Adrenal gland (tissue), 12 donors: ENCODE results near the gene DCAF6. TPM values are rescaled to one million over a fixed set of nuclear protein-coding genes. Genes with fewer than 3 reads are reported as not detected.
A peak's percentile ranks its signal among the peaks of the same experiment; 100 is the strongest.

ENCODE experiments used
- DNase-seq, 7 donors: peaks; one replicate each; pipeline ENCODE4 v3.0.0-alpha.2; 2019 to 2020
- H3K27ac ChIP-seq, 5 donors: fragments of 200-600 bp; sonication (generic) in 4 of 5; 1 replicate in 3 of 5; 2 replicates in 2 of 5; pipeline versions ENCODE4 v1.5.1 to v1.8.0; 2016 to 2020; ENCODE audit warnings: mild to moderate bottlenecking in 1 of 5
- H3K27me3 ChIP-seq: fragments of 200-600 bp; 2 replicates; pipeline ENCODE4 v1.8.0; 2021
- H3K36me3 ChIP-seq, 2 donors: fragments of 200-600 bp; replicated peaks in 1 of 2; 1 replicate in 1 of 2; 2 replicates in 1 of 2; pipeline versions ENCODE4 v1.5.1 to v1.8.0; 2018 to 2022
- H3K4me1 ChIP-seq, 2 donors: fragments of 200-600 bp; replicated peaks in 1 of 2; 1 replicate in 1 of 2; 2 replicates in 1 of 2; pipeline versions ENCODE4 v1.5.1 to v1.8.0; 2018 to 2021
- H3K4me3 ChIP-seq, 4 donors: fragments of 200-600 bp; sonication (generic) in 3 of 4; one replicate each; pipeline ENCODE4 v1.5.1; 2016 to 2018
- H3K9me3 ChIP-seq, 3 donors: fragments of 200-600 bp; sonication (generic) in 1 of 3; replicated peaks in 1 of 3; 1 replicate in 2 of 3; 2 replicates in 1 of 3; pipeline versions ENCODE4 v1.5.1 to v1.8.0; 2016 to 2021
- CTCF ChIP-seq, 6 experiments: fragments of 450-650 bp in 4 of 6; fragments of 200-600 bp in 2 of 6; sonication (generic) in 1 of 6; IDR thresholded peaks; 1 replicate in 5 of 6; 2 replicates in 1 of 6; pipeline versions ENCODE4 v1.5.1 to v1.8.0; 2016 to 2021; ENCODE audit warnings: antibody characterized with exemption in 6 of 6, mild to moderate bottlenecking in 2 of 6, moderate library complexity in 1 of 6
- POLR2A ChIP-seq, 2 donors: fragments of 450-650 bp; IDR thresholded peaks; one replicate each; pipeline ENCODE4 v1.6.1; 2017; ENCODE audit warnings: antibody characterized with exemption in 2 of 2, mild to moderate bottlenecking in 2 of 2, moderate library complexity in 1 of 2
- WGBS, 4 donors: extraction: QIAGEN DNeasy Blood & Tissue Kit in 2 of 4; methylation state at CpG; one replicate each; pipeline versions ENCODE4 v1.1.5 to v1.1.7; 2013 to 2017; 5-methylcytosine and 5-hydroxymethylcytosine counted together
- intact Hi-C, 2 donors: fragments of 100-400 bp; cut with DNase I; formaldehyde crosslinking; loops; one replicate each; pipeline versions ENCODE4 v1.14.1 to v1.15.0; 2022 to 2023
- polyA plus RNA-seq, 3 donors: library from polyadenylated mRNA; stranded (reverse); fragments of 200-250 nt in 2 of 3; fragments of 350-450 nt in 1 of 3; fragmentation: Illumina TruSeq in 1 of 3; extraction: RNeasy Lipid Tissue Mini Kit (QIAGEN cat#74804) in 1 of 3; gene quantifications; one replicate each; pipeline ENCODE4 v1.2.3, GENCODE V29; 2013 to 2014
- total RNA-seq, 9 donors: library from RNA; depleted of rRNA in 4 of 9; stranded (reverse); fragments of >200 nt in 4 of 9; fragments of 120-200 nt in 1 of 9; fragmentation: NEBNext Ultra II Directional in 1 of 9; extraction: Animal tissue kit (Norgen Biotek cat#: 25700) in 1 of 9; gene quantifications; one replicate each; pipeline versions ENCODE4 v1.1.0 to v1.2.4, GENCODE V29; 2013 to 2023
- donor health status: healthy with polysubstance abuse.
- donor health status: Bipolar disorder and iron deficiency.
- donor health status: DM: yes; HTN: yes; CAD: no.
- donor health status: DM: no; HTN: no; CAD: no.
- donor health status: DM: no; HTN: no; CAD: no.
- donor health status: DM: yes; HTN: yes; CAD: no.

Gene DCAF6
- total and polyA plus RNA-seq, 12 donors, result 46.4 to 160 (median 90.5) TPM

- no peak for DNase-seq
- no peak for TF ChIP-seq POLR2A (IDR thresholded peaks at IDR 0.05)
- H3K4me1 ChIP-seq, result peaks cover 0 to 36% of the 10 kb centered on the region in 2 donors
- 95 to 99% (median 96%) methylated on average over 2 of the region's 2 CpGs for WGBS, 4 donors
- intact Hi-C loops, result no loop called here
- peaks cover 0 to 11% of the 10 kb centered on the region in 2 donors for H3K36me3 ChIP-seq
- no peaks in the 10 kb centered on the region for H3K9me3 ChIP-seq
- H3K4me3 ChIP-seq, result no peak overlapping the region
- no peak overlapping the region for H3K27ac ChIP-seq
- no peaks in the 10 kb centered on the region for H3K27me3 ChIP-seq
Observed at GRCh38 chr1:168042362-168042761, 105.9 kb downstream of the DCAF6 start.

GRCh38 chr1:168045311-168045710 is 108.8 kb downstream of the DCAF6 start:
- H3K27me3 ChIP-seq, result no peaks in the 10 kb centered on the region
- intact Hi-C loops, result no loop called here
- peak overlapping the region in 1 of 5 donors; percentile 23 for H3K27ac ChIP-seq
- H3K9me3 ChIP-seq, result no peaks in the 10 kb centered on the region
- WGBS, 4 donors, result 54 to 66% (median 63%) methylated on average over 1 of the region's 1 CpG
- H3K36me3 ChIP-seq, result peaks cover 0 to 11% of the 10 kb centered on the region in 2 donors
- TF ChIP-seq POLR2A (IDR thresholded peaks at IDR 0.05) (no peak), CTCF (IDR thresholded peaks at IDR 0.05) (no peak)
- no peak overlapping the region for H3K4me3 ChIP-seq
- H3K4me1 ChIP-seq, result peaks cover 0 to 28% of the 10 kb centered on the region in 2 donors
- no peak for DNase-seq

GRCh38 chr1:168050307-168050706 is 113.8 kb downstream of the DCAF6 start:
- Histone ChIP-seq H3K27me3 (no peaks in the 10 kb centered on the region), H3K4me1 (peaks cover 0 to 28% of the 10 kb centered on the region in 2 donors), H3K9me3 (no peaks in the 10 kb centered on the region), H3K4me3 (no peak overlapping the region), H3K27ac (no peak overlapping the region), H3K36me3 (no peaks in the 10 kb centered on the region)
- 79 to 92% (median 85%) methylated on average over 1 of the region's 1 CpG for WGBS, 4 donors
- intact Hi-C loops, result no loop called here
- TF ChIP-seq POLR2A (IDR thresholded peaks at IDR 0.05) (no peak), CTCF (IDR thresholded peaks at IDR 0.05) (no peak)
- DNase-seq, result no peak

GRCh38 chr1:168050880-168051279 is 114.4 kb downstream of the DCAF6 start:
- H3K36me3 ChIP-seq, result no peaks in the 10 kb centered on the region
- 79 to 91% (median 89%) methylated on average over 1 of the region's 1 CpG for WGBS, 4 donors
- H3K27ac ChIP-seq, result no peak overlapping the region
- TF ChIP-seq CTCF (IDR thresholded peaks at IDR 0.05) (no peak), POLR2A (IDR thresholded peaks at IDR 0.05) (no peak)
- H3K4me1 ChIP-seq, result peaks cover 0 to 22% of the 10 kb centered on the region in 2 donors
- H3K9me3 ChIP-seq, result no peaks in the 10 kb centered on the region
- H3K4me3 ChIP-seq, result no peak overlapping the region
- H3K27me3 ChIP-seq, result no peaks in the 10 kb centered on the region
- DNase-seq, result no peak
- intact Hi-C loops, result no loop called here

DNA sequence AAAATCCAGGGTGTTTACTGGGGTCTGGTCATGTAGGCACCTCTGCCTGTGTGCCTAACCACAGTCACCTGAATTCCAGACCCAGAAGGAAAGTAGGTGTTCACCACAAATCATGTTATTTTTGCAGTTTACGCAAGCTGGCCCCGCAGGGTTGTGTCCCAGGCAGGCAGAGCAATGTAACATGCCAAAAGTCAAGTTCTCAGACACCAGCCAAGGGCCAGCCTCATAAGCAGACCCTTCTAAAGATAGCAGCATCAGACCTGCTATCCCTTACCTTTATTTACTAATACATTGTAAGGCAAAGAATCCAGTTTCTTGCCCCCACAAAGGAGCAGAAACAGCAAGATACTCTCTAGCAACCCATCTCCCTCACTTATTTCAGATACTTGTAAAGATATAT is 117.2 kb downstream of the DCAF6 start:
- intact Hi-C loops, result no loop called here
- 75 to 90% (median 86%) methylated on average over 2 of the region's 2 CpGs for WGBS, 4 donors
- DNase-seq, result no peak
- no peaks in the 10 kb centered on the region for H3K27me3 ChIP-seq
- H3K4me3 ChIP-seq, result no peak overlapping the region
- no peaks in the 10 kb centered on the region for H3K36me3 ChIP-seq
- no peaks in the 10 kb centered on the region for H3K9me3 ChIP-seq
- peak overlapping the region in 1 of 5 donors; percentile 15 for H3K27ac ChIP-seq
- TF ChIP-seq POLR2A (IDR thresholded peaks at IDR 0.05), result no peak
- TF ChIP-seq CTCF (IDR thresholded peaks at IDR 0.05), result no peak
- H3K4me1 ChIP-seq, result peaks cover 0 to 12% of the 10 kb centered on the region in 2 donors
